Colon (tissue), 2 donors: ENCODE measurements around the gene TMEM184B.

Experiments
- FAIRE-seq: peaks from 2 replicates; lab custom pipeline; 2012; peaks lifted over from hg19 to GRCh38; lab: Jason Lieb, UNC
- donor health status: control.
- donor health status: control.

Gene TMEM184B

DNA sequence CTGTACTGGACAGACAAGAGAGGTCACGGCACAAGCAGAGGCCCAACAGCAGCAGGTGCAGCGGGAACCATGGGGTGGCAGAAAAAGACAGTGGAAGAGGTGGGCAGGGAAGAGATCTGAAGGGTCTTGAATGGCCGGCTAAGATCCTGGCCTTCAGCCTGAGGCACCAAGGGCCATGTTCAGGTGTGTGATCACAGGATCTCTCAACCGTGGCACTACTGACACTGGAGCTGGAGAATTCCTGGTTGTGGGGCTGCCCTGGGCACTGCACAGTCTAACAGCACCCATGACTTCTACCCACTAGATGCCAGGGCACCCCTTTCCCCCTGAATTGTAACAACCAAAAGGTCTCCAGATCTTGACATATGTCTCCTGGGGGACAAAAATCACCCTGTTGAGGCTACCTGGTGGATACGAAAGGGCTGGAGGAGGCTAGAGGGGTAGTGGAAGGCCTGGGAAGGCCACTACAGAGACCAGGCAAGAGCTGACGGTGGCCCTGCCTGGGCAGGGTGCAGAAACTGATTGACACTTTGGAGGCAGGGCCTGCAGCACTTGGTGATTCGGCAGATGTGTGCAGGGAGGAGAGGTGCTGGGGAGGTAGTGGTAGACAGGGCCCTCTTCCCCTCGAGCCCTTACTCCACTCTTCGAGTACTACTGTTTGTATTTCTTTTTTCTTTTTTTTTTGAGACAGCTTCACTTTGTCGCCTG lies 36.1 kb upstream of the TMEM184B start:
- no peak for FAIRE-seq

GRCh38 chr22:38305471-38306448 lies 33.0 kb upstream of the TMEM184B start:
- FAIRE-seq = no peak

DNA sequence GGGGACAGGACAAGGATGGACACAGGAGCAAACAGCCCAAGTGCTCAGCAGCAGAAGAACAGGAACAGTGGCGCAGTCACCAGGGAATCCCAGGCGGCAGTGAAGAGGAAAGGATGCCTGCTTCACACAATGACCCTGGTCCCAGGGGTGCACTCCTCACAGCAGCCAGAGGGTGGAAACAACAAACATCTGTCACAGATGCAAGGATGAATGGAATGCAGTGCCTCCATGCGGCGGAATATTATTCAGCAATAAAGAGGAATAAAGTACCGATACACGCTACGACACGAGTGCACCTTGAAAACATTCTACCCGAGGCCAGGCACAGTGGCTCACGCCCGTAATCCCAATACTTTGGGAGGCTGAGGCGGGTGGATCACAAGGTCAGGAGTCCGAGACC lies 31.7 kb upstream of the TMEM184B start:
- FAIRE-seq = no peak

DNA sequence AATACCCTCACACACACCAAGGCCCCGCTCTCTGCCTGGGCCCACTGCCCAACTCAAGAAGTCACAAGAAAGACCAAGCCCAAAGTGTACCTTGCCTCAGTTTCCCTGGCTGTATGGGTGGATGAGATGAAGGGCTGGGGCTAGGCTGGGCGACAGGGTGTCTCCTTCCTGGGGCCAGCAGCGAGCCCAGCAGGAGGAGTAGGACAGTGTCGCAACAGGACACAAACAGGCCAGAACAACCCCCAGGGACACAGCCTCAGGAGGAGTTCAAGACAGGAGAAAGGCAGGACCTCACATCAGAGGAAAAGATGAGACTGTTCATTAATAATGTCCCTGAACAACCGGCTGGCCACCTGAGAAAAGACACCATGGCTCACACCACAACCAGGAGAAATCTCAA lies 31.2 kb upstream of the TMEM184B start:
- FAIRE-seq = no peak

GRCh38 chr22:38302906-38303305 lies 30.1 kb upstream of the TMEM184B start:
- no peak for FAIRE-seq

DNA sequence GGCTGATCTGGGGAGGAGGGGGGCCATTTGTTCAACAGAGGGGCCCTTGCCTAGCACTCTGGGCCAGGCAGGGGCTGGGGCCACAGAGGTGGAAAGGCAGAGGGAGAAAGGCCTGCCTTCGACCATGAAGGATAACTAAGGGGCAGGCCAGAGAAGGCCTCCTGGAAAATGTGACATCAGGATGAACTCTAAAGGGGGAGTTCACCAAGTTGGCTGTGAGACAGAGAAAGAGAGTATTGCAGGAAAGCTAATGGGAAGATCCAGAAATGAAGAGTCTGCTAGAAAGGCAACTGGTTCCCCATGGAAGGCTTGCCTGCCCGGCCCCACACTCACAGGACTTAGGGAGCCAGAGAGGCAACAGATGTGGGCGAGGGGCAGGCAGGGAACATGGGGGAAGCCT lies 28.1 kb upstream of the TMEM184B start:
- FAIRE-seq = no peak

- no peak for FAIRE-seq
Measured at GRCh38 chr22:38300197-38300945, 27.6 kb upstream of the TMEM184B start.

GRCh38 chr22:38299770-38300102 lies 26.9 kb upstream of the TMEM184B start:
- FAIRE-seq = no peak

DNA sequence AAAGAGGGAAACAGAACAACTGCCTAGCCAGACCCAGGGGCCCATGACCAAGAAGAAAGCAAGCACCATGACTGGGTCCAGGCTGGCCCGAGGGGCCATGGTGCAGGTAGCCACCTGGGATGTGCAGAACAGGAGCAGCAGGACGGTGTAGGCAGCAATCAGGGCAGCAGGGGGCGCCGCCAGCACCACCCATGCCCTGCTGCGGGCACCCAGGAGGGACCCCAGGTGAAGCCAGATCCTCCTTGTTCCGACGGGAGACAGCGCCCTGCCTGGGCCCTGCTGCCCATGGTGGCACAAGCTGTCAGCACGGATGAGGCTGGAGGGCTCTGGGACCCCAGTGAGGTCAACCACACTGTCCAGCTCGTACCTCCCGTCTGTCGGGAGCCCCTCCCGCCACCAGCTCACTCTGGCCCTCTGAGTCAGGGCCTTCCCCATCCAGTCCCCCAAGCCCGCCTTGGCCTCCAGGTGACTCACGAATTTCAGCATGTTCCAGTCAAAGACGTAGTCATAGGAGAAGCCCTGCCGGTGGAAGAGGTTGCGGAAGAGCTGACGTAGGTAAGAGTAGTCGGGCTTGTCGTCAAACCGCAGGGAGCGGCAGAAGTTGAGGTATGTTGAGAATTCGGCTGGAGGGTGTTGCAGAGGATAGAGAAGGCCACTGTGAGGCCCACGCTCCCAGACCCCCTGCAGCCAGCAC lies 25.6 kb upstream of the TMEM184B start:
- FAIRE-seq = no peak

DNA sequence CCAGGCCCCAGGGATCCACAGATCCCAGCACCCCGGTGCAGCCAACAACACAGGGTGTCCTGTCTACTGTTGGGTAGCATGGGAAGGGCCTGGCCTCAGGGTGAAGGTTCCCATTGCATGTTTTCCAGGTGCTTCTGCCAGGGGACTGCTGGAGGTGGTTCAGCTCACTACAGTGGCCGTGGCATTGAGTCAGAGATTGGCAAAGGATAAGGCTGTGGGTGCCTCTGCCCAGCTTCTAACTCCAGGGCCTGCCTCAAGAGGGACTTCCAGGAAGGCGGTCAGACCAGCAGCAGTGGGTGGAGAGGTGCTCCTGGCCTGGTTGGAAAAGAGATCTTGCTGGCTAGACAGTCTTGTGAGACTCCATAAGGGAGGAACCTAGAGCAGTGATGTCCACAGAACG lies 23.6 kb upstream of the TMEM184B start:
- FAIRE-seq = no peak

DNA sequence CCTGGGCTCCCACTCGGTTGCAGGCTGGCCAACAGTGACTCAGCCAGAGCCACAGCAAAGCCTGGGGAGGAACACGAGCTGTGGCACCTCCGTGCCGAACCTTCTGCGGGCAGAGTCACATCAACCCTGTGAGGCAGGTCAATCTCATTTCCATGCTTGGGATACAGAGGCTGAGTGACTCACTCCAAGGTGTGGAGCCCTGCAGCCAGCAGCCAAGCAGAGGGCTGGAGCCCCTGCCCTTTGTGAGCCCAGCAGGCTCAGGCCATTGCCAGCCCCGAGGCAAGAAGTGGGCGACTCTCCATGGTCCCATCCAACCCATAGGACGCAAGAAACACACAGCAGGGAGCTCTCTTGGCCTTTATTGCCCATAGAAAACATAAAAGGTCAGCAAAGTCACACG lies 23.1 kb upstream of the TMEM184B start:
- no peak for FAIRE-seq

- FAIRE-seq = no peak
Measured at GRCh38 chr22:38295339-38295738, 22.5 kb upstream of the TMEM184B start.

DNA sequence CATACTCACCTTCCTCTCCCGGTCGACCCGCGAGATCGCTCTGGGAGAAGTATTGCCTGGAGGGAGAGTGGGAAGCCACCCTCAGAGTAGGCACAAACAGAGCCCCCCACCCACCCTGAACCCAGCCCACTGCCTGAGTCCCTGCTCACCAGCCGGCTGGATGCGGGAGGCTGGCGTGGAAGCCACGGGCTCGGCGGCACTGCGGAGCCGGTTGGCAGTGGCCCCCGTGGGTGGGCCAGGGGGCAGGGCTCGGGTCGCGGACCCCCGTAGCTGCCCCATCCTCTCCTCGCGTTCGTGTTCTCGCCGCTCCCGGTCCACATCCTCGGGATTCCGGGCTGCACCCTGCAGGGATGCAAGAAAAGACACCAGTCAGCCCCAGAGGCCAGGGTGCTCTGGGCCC lies 21.4 kb upstream of the TMEM184B start:
- no peak for FAIRE-seq

DNA sequence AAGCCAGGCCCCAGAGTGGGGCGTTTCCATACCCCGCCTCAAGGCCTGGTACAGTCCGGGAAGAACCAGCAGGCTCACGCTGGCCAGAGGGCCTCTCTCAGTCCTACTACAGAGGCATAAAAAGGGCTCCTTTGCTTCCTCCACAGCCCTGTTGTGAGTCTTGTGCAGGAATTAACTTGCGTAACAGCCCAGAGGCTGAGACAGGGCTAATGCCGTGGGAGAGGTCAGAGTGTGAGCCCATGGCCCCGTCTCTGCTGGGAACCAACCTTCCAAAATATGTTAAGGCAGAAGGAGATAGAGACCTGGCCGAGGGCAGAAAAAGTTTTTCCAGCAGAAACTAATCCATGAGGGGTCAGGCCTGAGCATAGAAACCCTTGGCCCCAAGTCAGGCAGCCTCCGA lies 19.9 kb upstream of the TMEM184B start:
- FAIRE-seq = no peak

DNA sequence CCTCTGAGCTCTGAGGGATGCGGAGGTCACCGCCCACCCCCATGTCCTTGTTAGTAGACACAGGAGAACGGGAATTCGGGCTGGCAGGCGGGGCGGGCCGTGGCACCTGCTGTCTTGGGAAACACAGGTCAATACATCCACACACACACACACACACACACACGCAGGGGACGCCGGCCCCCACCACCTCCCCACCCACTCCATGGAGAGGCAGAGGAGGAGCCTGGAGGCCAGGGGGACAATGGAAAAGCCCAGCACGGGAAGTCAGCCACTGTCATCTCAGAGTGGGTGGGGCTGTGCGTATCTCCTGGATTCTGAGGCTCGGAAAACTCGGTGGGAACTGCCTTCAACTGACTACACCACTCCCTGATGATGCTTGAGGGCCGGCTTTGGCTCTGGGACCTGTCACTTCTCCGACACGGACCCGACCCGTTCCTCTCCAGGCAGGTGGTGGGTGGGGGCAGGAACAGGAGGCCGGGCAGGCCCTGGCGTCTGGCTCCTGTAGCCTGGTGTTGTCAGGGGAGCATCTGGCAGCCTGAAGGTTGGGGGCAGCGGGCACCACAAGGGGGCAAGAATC lies 18.5 kb upstream of the TMEM184B start:
- no peak for FAIRE-seq

- no peak for FAIRE-seq
Measured at GRCh38 chr22:38290347-38290746, 17.5 kb upstream of the TMEM184B start.

GRCh38 chr22:38289583-38290082 lies 16.8 kb upstream of the TMEM184B start:
- FAIRE-seq = no peak

GRCh38 chr22:38286915-38287669 lies 14.3 kb upstream of the TMEM184B start:
- FAIRE-seq = no peak

- no peak for FAIRE-seq
Measured at GRCh38 chr22:38285018-38285417, 12.2 kb upstream of the TMEM184B start.

- no peak for FAIRE-seq
Measured at GRCh38 chr22:38284042-38284402, 11.2 kb upstream of the TMEM184B start.

DNA sequence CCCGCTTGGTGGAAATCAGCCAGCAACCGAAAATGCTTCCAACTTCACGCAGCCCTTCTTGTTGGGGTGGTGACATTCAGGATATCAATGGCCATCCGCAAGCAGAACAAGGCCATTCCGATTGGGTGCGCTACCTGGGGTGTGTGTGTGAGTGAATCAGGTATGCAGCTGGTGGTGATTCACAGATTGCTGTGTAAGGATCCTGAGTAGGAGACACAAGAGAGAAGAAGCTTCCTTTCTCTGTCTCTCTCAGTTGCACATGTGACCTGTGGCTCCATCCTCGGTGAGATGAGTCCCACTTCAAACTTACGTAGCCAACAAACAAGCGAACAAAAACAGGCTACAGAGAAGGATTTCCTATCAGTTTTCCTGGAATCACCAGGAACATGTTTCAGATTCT lies 9.6 kb upstream of the TMEM184B start:
- FAIRE-seq = no peak
